K562 (cell line): Measurements from ENCODE around the gene STRADB. TPM values are rescaled to one million over a fixed set of nuclear protein-coding genes. Genes with fewer than 3 reads are reported as not detected.
A peak's percentile ranks its signal among the peaks of the same experiment; 100 is the strongest.

Source experiments
- ATAC-seq: fragments of 200-7000 bp; cut with Tn5 transposase; 3 replicates; pipeline ENCODE4 v1.9.1; 2020; ENCODE audit warnings: moderate library complexity
- BruUV-seq: library from RNA; stranded (reverse); fragments of 400-500 nt; replicated peaks from 2 replicates; lab custom pipeline; 2021; lab: Mats Ljungman, UMichigan
- CTCF ChIA-PET: fragments of 300-600 bp; formaldehyde crosslinking; extraction: SDS; loops from one replicate; lab custom pipeline; 2021; ENCODE audit warnings: low intra/inter-chr PET ratio; lab: Yijun Ruan, JAX
- POLR2A ChIA-PET: fragments of 300-600, 350-650 bp; sonication (Branson Sonifier 250); formaldehyde crosslinking; extraction: SDS; loops from one replicate; lab custom pipeline; 2021; ENCODE audit warnings: antibody characterized with exemption, inconsistent platforms; lab: Yijun Ruan, JAX
- DNase-seq, 4 experiments: peaks; one replicate each; pipeline versions ENCODE4 v3.0.0 to v3.0.0-alpha.2; 2011 to 2018; ENCODE audit warnings: low spot score in 3 of 4, mixed read lengths in 3 of 4; ENCODE audit errors: extremely low read depth in 1 of 4
- FAIRE-seq: peaks from 2 replicates; lab custom pipeline; 2011; peaks lifted over from hg19 to GRCh38; lab: Jason Lieb, UNC
- H2AFZ ChIP-seq: 2 replicates; pipeline ENCODE4 v1.6.0; 2011; ENCODE audit warnings: low read depth, low read length, control low read depth, inconsistent platforms
- H3K27ac ChIP-seq: fragments of 200-600 bp; 3 replicates; pipeline ENCODE4 v1.8.0; 2011; ENCODE audit warnings: low read depth, mild to moderate bottlenecking, control low read depth, inconsistent platforms, low read length, moderate library complexity, mixed read lengths; ENCODE audit errors: extremely low read depth
- H3K27me3 ChIP-seq, 2 experiments: fragments of 300-600 bp in 1 of 2; 2 replicates in 1 of 2; 3 replicates in 1 of 2; pipeline versions ENCODE4 v1.6.0 to v1.8.0; 2011; ENCODE audit warnings: inconsistent platforms in 2 of 2, low read length in 2 of 2, mild to moderate bottlenecking in 1 of 2, mixed read lengths in 1 of 2, moderate library complexity in 1 of 2; ENCODE audit not compliant: control insufficient read depth in 2 of 2, insufficient read depth in 2 of 2
- H3K36me3 ChIP-seq: fragments of 300-600 bp; 3 replicates; pipeline ENCODE4 v1.8.0; 2011; ENCODE audit warnings: mild to moderate bottlenecking, low read length, inconsistent platforms; ENCODE audit not compliant: control insufficient read depth, insufficient read depth
- H3K4me1 ChIP-seq, 2 experiments: fragments of 200-600 bp in 1 of 2; replicated peaks in 1 of 2; 2 replicates in 1 of 2; 3 replicates in 1 of 2; pipeline versions ENCODE4 v1.5.1 to v1.8.0; 2011; ENCODE audit warnings: inconsistent platforms in 2 of 2, low read length in 2 of 2, mild to moderate bottlenecking in 1 of 2, mixed read lengths in 1 of 2, moderate library complexity in 1 of 2; ENCODE audit not compliant: control insufficient read depth in 2 of 2, insufficient read depth in 2 of 2
- H3K4me2 ChIP-seq: 2 replicates; pipeline ENCODE4 v1.6.1; 2011; ENCODE audit warnings: low read length, control low read depth, inconsistent platforms, mixed read lengths; ENCODE audit not compliant: insufficient read depth
- H3K4me3 ChIP-seq: fragments of 200-600 bp; sonication (generic), shearing (Covaris generic); 2 replicates; pipeline ENCODE4 v1.5.1; 2016; ENCODE audit warnings: control low read depth, inconsistent platforms
- H3K79me2 ChIP-seq: fragments of 200-600 bp; 3 replicates; pipeline ENCODE4 v1.8.0; 2011; ENCODE audit warnings: low read length, inconsistent platforms; ENCODE audit not compliant: control insufficient read depth, insufficient read depth
- H3K9ac ChIP-seq, 2 experiments: 2 replicates each; pipeline versions ENCODE4 v1.6.0 to v1.6.1; 2011; ENCODE audit warnings: low read depth in 2 of 2, low read length in 2 of 2, control low read depth in 1 of 2, inconsistent platforms in 1 of 2, mild to moderate bottlenecking in 1 of 2, mixed read lengths in 1 of 2; ENCODE audit not compliant: insufficient read depth in 1 of 2
- H3K9me1 ChIP-seq: one replicate; pipeline ENCODE4 v1.6.0; 2011; ENCODE audit warnings: inconsistent platforms, mild to moderate bottlenecking, low read length, moderate library complexity; ENCODE audit not compliant: control insufficient read depth, insufficient read depth
- H3K9me3 ChIP-seq: replicated peaks from 2 replicates; pipeline ENCODE4 v1.5.1; 2011; ENCODE audit warnings: low read depth, low read length, inconsistent platforms; ENCODE audit not compliant: control insufficient read depth, insufficient read depth
- H4K20me1 ChIP-seq: replicated peaks from 2 replicates; pipeline ENCODE4 v1.6.1; 2011; ENCODE audit warnings: low read length, inconsistent platforms, mixed read lengths; ENCODE audit not compliant: control insufficient read depth, insufficient read depth
- E2F5 ChIP-seq: sonication (generic); formaldehyde crosslinking; IDR thresholded peaks from 2 replicates; pipeline ENCODE4 v1.8.0; 2022; ENCODE audit warnings: mild to moderate bottlenecking, missing genetic modification reagents
- FOSL1 ChIP-seq: fragments of 200-800 bp; sonication (Bioruptor generic); conservative IDR thresholded peaks from 2 replicates; pipeline ENCODE4 v1.6.1; 2016; ENCODE audit warnings: missing genetic modification characterization, missing compliant biosample characterization
- FOXJ2 ChIP-seq: fragments of 200-800 bp; sonication (Bioruptor generic); IDR thresholded peaks from 2 replicates; pipeline ENCODE4 v1.6.1; 2016; ENCODE audit warnings: missing genetic modification characterization, missing compliant biosample characterization
- RBM25 ChIP-seq: fragments of 200-400 bp; formaldehyde crosslinking; IDR thresholded peaks from 2 replicates; pipeline ENCODE4 v1.6.1; 2018; ENCODE audit warnings: low read length, low read depth, moderate library complexity; ENCODE audit not compliant: severe bottlenecking
- SAFB ChIP-seq: fragments of 200-400 bp; formaldehyde crosslinking; IDR thresholded peaks from 2 replicates; pipeline ENCODE4 v1.6.1; 2017; ENCODE audit warnings: low read depth, low read length, borderline replicate concordance
- THRB ChIP-seq: fragments of 450-650 bp; formaldehyde crosslinking; conservative IDR thresholded peaks from 2 replicates; pipeline ENCODE4 v1.4.0; 2022; ENCODE audit warnings: mild to moderate bottlenecking, missing genetic modification characterization
- TOE1 ChIP-seq, 2 experiments: fragments of 450-650 bp in 1 of 2; sonication (generic) in 1 of 2; formaldehyde crosslinking in 1 of 2; IDR thresholded peaks; 2 replicates each; pipeline versions ENCODE4 v1.7.1 to v1.8.0; 2016 to 2022; ENCODE audit warnings: borderline replicate concordance in 2 of 2, mild to moderate bottlenecking in 2 of 2, antibody characterized with exemption in 1 of 2, inconsistent platforms in 1 of 2, low read depth in 1 of 2, missing genetic modification reagents in 1 of 2, moderate library complexity in 1 of 2
- ZBTB1 ChIP-seq: sonication (generic); formaldehyde crosslinking; IDR thresholded peaks from 2 replicates; pipeline ENCODE4 v1.8.1; 2023; ENCODE audit warnings: missing genetic modification reagents, low read depth, mild to moderate bottlenecking, borderline replicate concordance
- ZNF395 ChIP-seq: fragments of 200-800 bp; sonication (Bioruptor generic); IDR thresholded peaks from 2 replicates; pipeline ENCODE4 v1.6.1; 2017; ENCODE audit warnings: missing genetic modification characterization, missing compliant biosample characterization
- WGBS: fragments of 100-300 bp; shearing (Covaris generic); methylation state at CpG from one replicate; pipeline ENCODE4 v1.1.6; 2016; ENCODE audit warnings: low coverage, mixed read lengths; ENCODE audit not compliant: insufficient coverage; ENCODE audit errors: missing lambda C conversion rate; 5-methylcytosine and 5-hydroxymethylcytosine counted together
- in situ Hi-C: fragments of 300-500 bp; cut with MboI; formaldehyde crosslinking; loops from 4 replicates; pipeline ENCODE4 v1.15.0; 2018; ENCODE audit warnings: inconsistent platforms, mixed read lengths
- intact Hi-C: fragments of 100-400 bp; cut with micrococcal nuclease; formaldehyde crosslinking; loops from 2 replicates; pipeline ENCODE4 v1.14.2; 2022
- polyA plus RNA-seq, 8 experiments: library from polyadenylated mRNA; depleted of rRNA in 4 of 8; stranded (reverse) in 5 of 8; unstranded in 3 of 8; fragments of >200 nt; fragmentation: Nextera tagmentation in 2 of 8; fragmentation: Illumina TruSeq in 1 of 8; extraction: Ambion mirVana in 2 of 8; extraction: Trizol in 1 of 8; gene quantifications; 2 replicates each; pipeline versions ENCODE4 v1.2.1 to v1.2.3, GENCODE V29; 2011 to 2014; ENCODE audit warnings: inconsistent platforms in 1 of 8, missing spikeins in 1 of 8
- total RNA-seq, 7 experiments: library from RNA; depleted of rRNA in 6 of 7; stranded (reverse); fragments of >200 nt in 6 of 7; fragmentation: Illumina TruSeq in 2 of 7; extraction: Trizol in 2 of 7; gene quantifications; 2 replicates each; pipeline versions ENCODE4 v1.2.1 to v1.2.3, GENCODE V29; 2011 to 2021; ENCODE audit warnings: low replicate concordance in 1 of 7

Gene STRADB
- total and polyA plus RNA-seq, 9 of the 15 experiments (the other 6 are each of a cell fraction or from before 2014, with no cell fraction given): 6.9 to 30.6 (median 15.7) TPM

- FAIRE-seq: no peak
- CTCF ChIA-PET: no interaction called here
- intact Hi-C loops: no loop called here
Observed at GRCh38 chr2:201470821-201471731, 19.5 kb downstream of the STRADB start.

GRCh38 chr2:201471732-201472393 is 20.3 kb downstream of the STRADB start:
- intact Hi-C loops: no loop called here
- H3K4me1 ChIP-seq: no peaks in the 10 kb centered on the region; a peak in 1 of 5 replicates
- H4K20me1 ChIP-seq: no peaks in the 10 kb centered on the region
- BruUV-seq: no TSS peak
- ChIA-PET CTCF (no interaction called here), POLR2A (interaction anchor here (1.4 kb wide), 1 partner anchor 91 kb away, joined by 3 read pairs; no protein-coding TSS in a partner anchor)
- no peak overlapping the region for H3K9ac ChIP-seq
- H3K9me1 ChIP-seq: no peaks in the 10 kb centered on the region
- 8% methylated on average over 3 of the region's 3 CpGs for WGBS
- DNase-seq (no peak), FAIRE-seq (no peak), ATAC-seq (no peak)
- in situ Hi-C loops: no loop called here
- H3K4me2 ChIP-seq: no peak overlapping the region
- no peaks in the 10 kb centered on the region for H3K79me2 ChIP-seq
- H3K36me3 ChIP-seq: peaks cover 8% of the 10 kb centered on the region; the same call in 1 of the 3 replicates
- H3K4me3 ChIP-seq: no peak overlapping the region
- no peak overlapping the region for H3K27ac ChIP-seq
- H3K9me3 ChIP-seq: no peaks in the 10 kb centered on the region
- no peaks in the 10 kb centered on the region for H3K27me3 ChIP-seq
- no peak overlapping the region for H2AFZ ChIP-seq
- TF ChIP-seq FOXJ2: no peak
- no peak for TF ChIP-seq THRB (CRISPR knock-in tag)
- TF ChIP-seq ZNF395: no peak
- TF ChIP-seq ZBTB1 (CRISPR knock-in tag): no peak
- TF ChIP-seq E2F5 (CRISPR knock-in tag): no peak
- no peak for TF ChIP-seq TOE1 (IDR thresholded peaks at IDR 0.05; ENCODE audit: borderline replicate concordance)
- TF ChIP-seq TOE1 (CRISPR knock-in tag; IDR thresholded peaks at IDR 0.05; ENCODE audit: borderline replicate concordance, low read depth): no peak

More at GRCh38 chr2:201470821-201471731, 19.5 kb downstream of the STRADB start:
- Histone ChIP-seq H3K27me3 (no peaks in the 10 kb centered on the region), H3K27ac (no peak overlapping the region), H3K9me1 (no peaks in the 10 kb centered on the region), H3K36me3 (peaks cover 8% of the 10 kb centered on the region; the same call in 1 of the 3 replicates), H3K9me3 (no peaks in the 10 kb centered on the region), H3K79me2 (no peaks in the 10 kb centered on the region), H3K4me1 (no peaks in the 10 kb centered on the region; a peak in 1 of 5 replicates), H3K9ac (no peak overlapping the region), H3K4me2 (no peak overlapping the region), H3K4me3 (no peak overlapping the region), H2AFZ (no peak overlapping the region), H4K20me1 (no peaks in the 10 kb centered on the region)
- POLR2A ChIA-PET: interaction anchor here (0.7 to 1.4 kb wide), 2 partner anchors 10 to 90 kb away, joined by 3 read pairs; no protein-coding TSS in a partner anchor
- TF ChIP-seq SAFB (no peak), RBM25 (peak; percentile 74), FOSL1 (tag) (peak; percentile 15; the same call in 1 of the 2 replicates)
- in situ Hi-C loops: no loop called here
- ATAC-seq (peak; percentile 57; the same call in 1 of the 3 replicates), DNase-seq (no peak)
- no TSS peak for BruUV-seq
- WGBS: 55% methylated on average over 9 of the region's 9 CpGs
